Kidney (tissue), 14 donors: ENCODE results near the gene TTBK2. TPM values are rescaled to one million over a fixed set of nuclear protein-coding genes. Genes with fewer than 3 reads are reported as not detected.
A peak's percentile ranks its signal among the peaks of the same experiment; 100 is the strongest.

Experiments
- DNase-seq, 5 donors: peaks; one replicate each; pipeline ENCODE4 v3.0.0-alpha.2; 2013 to 2020
- FAIRE-seq: peaks from 2 replicates; lab custom pipeline; 2012; peaks lifted over from hg19 to GRCh38; lab: Jason Lieb, UNC
- H3K27ac ChIP-seq, 2 donors: one replicate each; pipeline ENCODE4 v1.7.0; 2013; ENCODE audit warnings: low read depth in 2 of 2, low read length in 2 of 2, inconsistent platforms in 1 of 2
- H3K27me3 ChIP-seq: one replicate; pipeline ENCODE4 v1.7.1; 2013; ENCODE audit warnings: low read length, inconsistent platforms; ENCODE audit not compliant: control insufficient read depth, insufficient read depth
- H3K36me3 ChIP-seq, 3 donors: one replicate each; pipeline versions ENCODE4 v1.7.0 to v1.7.1; 2013; ENCODE audit warnings: low read length in 3 of 3, control low read depth in 1 of 3, inconsistent platforms in 1 of 3; ENCODE audit not compliant: insufficient read depth in 3 of 3, control insufficient read depth in 2 of 3
- H3K4me1 ChIP-seq, 3 donors: one replicate each; pipeline versions ENCODE4 v1.7.0 to v1.7.1; 2013; ENCODE audit warnings: low read length in 3 of 3, inconsistent platforms in 1 of 3, low read depth in 1 of 3; ENCODE audit not compliant: control insufficient read depth in 2 of 3, insufficient read depth in 2 of 3
- H3K4me3 ChIP-seq, 3 donors: one replicate each; pipeline versions ENCODE4 v1.7.0 to v1.8.1; 2013; ENCODE audit warnings: low read length in 3 of 3, control low read depth in 1 of 3, inconsistent platforms in 1 of 3
- H3K9ac ChIP-seq, 3 donors: one replicate each; pipeline versions ENCODE4 v1.7.0 to v1.7.1; 2013; ENCODE audit warnings: low read length in 3 of 3, control low read depth in 1 of 3, inconsistent platforms in 1 of 3
- H3K9me3 ChIP-seq, 3 donors: one replicate each; pipeline versions ENCODE4 v1.7.0 to v1.7.1; 2013; ENCODE audit warnings: low read length in 3 of 3, control low read depth in 1 of 3, inconsistent platforms in 1 of 3; ENCODE audit not compliant: control insufficient read depth in 2 of 3, insufficient read depth in 1 of 3
- intact Hi-C: fragments of 100-400 bp; cut with DNase I; formaldehyde crosslinking; loops from one replicate; pipeline ENCODE4 v1.11.1; 2022
- polyA plus RNA-seq: library from polyadenylated mRNA; stranded (reverse); fragments of 350-450 nt; fragmentation: Illumina TruSeq; extraction: RNeasy Lipid Tissue Mini Kit (QIAGEN cat#74804); gene quantifications from one replicate; pipeline ENCODE4 v1.2.3, GENCODE V29; 2014; ENCODE audit warnings: low read depth, low replicate concordance; ENCODE audit not compliant: insufficient read depth
- total RNA-seq: library from RNA; stranded (reverse); fragmentation: NEBNext Ultra II Directional; extraction: Animal tissue kit (Norgen Biotek cat#: 25700); gene quantifications from one replicate; pipeline ENCODE4 v1.2.1, GENCODE V29; 2021
- TF ChIP-seq, protein P1 (sequence below): IDR thresholded peaks from 3 replicates; pipeline ENCODE4 v1.5.1; 2012; ENCODE audit warnings: mild to moderate bottlenecking, moderate library complexity, borderline replicate concordance; ENCODE audit not compliant: insufficient read depth; ENCODE audit errors: extremely low read depth
- donor health status: control.
- donor health status: control.
- donor health status: control.
- donor health status: control.
- donor health status: control.
- donor health status: DM: yes; HTN: yes; CAD: no.
- donor health status: Normal renal cell carcinoma (clear cell type).

TTBK2 gene
- total and polyA plus RNA-seq, 2 donors from 2014 or later, result 1.9 to 19.1 TPM

- peaks cover 0 to 8% (median 6%) of the 10 kb centered on the region in 3 donors for H3K4me1 ChIP-seq
- H3K4me3 ChIP-seq, result no peak overlapping the region
- H3K9ac ChIP-seq, result no peak overlapping the region
- no peaks in the 10 kb centered on the region for H3K36me3 ChIP-seq
- H3K27me3 ChIP-seq, result no peaks in the 10 kb centered on the region
- DNase-seq (no peak), FAIRE-seq (no peak)
- TF ChIP-seq, protein P1, sequence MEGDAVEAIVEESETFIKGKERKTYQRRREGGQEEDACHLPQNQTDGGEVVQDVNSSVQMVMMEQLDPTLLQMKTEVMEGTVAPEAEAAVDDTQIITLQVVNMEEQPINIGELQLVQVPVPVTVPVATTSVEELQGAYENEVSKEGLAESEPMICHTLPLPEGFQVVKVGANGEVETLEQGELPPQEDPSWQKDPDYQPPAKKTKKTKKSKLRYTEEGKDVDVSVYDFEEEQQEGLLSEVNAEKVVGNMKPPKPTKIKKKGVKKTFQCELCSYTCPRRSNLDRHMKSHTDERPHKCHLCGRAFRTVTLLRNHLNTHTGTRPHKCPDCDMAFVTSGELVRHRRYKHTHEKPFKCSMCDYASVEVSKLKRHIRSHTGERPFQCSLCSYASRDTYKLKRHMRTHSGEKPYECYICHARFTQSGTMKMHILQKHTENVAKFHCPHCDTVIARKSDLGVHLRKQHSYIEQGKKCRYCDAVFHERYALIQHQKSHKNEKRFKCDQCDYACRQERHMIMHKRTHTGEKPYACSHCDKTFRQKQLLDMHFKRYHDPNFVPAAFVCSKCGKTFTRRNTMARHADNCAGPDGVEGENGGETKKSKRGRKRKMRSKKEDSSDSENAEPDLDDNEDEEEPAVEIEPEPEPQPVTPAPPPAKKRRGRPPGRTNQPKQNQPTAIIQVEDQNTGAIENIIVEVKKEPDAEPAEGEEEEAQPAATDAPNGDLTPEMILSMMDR, result no peak
- no peaks in the 10 kb centered on the region for H3K9me3 ChIP-seq
- intact Hi-C loops, result no loop called here
- H3K27ac ChIP-seq, result no peak overlapping the region
Observed at GRCh38 chr15:42915654-42916315, 4.8 kb downstream of the TTBK2 start.

DNA sequence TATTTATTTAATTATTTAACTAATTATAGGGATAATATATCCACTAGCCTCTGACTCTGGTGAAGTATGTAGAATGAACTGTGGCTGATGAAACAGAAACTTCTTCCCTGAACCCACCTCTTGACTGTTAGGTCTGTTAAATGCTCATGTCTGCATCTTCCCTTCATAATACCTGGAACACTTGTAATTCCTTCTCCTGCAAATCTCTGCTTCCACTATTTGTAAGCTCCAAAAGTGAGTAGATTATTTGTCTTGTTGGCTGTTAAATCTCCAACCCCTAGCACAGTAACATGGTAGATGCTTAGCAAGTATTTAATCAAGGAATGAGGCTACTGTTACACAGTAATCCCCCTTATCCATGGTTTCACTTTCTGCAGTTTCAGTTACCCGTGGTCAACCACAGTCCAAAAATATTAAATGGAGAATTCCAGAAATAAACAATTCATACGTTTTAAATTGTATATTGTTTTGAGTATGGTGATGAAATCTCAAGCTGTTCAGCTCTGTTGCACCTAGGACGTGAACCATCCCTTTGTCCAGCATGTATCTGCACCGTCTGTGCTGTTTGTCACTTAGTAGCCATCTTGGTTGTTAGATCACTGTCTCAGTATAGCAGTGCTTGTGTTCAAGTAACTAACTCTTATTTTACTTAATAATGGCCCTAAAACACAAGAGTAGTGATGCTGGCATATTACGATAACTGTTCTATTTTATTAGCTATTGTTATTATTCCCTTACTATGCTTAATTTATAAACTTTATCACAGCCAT is 5.7 kb downstream of the TTBK2 start:
- intact Hi-C loops, result no loop called here
- FAIRE-seq (no peak), DNase-seq (no peak)
- H3K4me1 ChIP-seq, result peaks cover 0 to 8% (median 6%) of the 10 kb centered on the region in 3 donors
- no peaks in the 10 kb centered on the region for H3K9me3 ChIP-seq
- H3K27me3 ChIP-seq, result no peaks in the 10 kb centered on the region
- peak overlapping the region in 1 of 3 donors; percentile 30 for H3K4me3 ChIP-seq
- TF ChIP-seq, protein P1, result no peak
- H3K9ac ChIP-seq, result no peak overlapping the region
- no peak overlapping the region for H3K27ac ChIP-seq
- no peaks in the 10 kb centered on the region for H3K36me3 ChIP-seq

DNA sequence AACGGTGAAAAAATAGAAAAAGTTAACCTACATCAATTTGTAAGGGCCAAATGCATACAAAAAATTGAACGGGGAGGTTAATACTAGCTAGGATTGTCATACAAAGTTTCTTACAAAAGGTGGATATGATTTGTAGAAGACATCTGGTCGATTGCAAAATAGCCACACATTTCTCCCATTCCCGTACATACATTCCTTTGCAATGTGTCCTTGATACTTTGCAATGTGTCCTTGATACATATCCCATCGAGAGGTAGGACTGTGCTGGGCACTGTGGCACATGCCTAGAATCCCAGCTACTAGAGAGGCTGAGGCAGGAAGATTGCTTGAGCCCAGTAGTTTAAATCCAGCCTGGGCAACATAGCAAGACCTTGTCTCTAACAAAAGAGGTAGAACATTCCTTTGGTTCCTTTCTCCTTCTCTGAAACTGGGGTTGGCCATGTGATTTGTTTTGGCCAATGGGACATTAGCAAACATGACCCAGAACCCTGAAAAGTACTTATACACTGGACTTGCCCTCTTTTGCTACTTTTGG is 9.5 kb downstream of the TTBK2 start:
- no peak overlapping the region for H3K9ac ChIP-seq
- FAIRE-seq (no peak), DNase-seq (no peak)
- intact Hi-C loops, result no loop called here
- H3K4me3 ChIP-seq, result no peak overlapping the region
- no peaks in the 10 kb centered on the region for H3K9me3 ChIP-seq
- peaks cover 0 to 2% (median 0%) of the 10 kb centered on the region in 3 donors for H3K4me1 ChIP-seq
- H3K36me3 ChIP-seq, result no peaks in the 10 kb centered on the region
- no peaks in the 10 kb centered on the region for H3K27me3 ChIP-seq
- TF ChIP-seq, protein P1, result no peak
- H3K27ac ChIP-seq, result no peak overlapping the region
